Measurements from ENCODE around the gene LVRN. TPM values are rescaled to one million over a fixed set of nuclear protein-coding genes. Genes with fewer than 3 reads are reported as not detected.
"Not testable (repeated sequence)": the region's sequence is repeated elsewhere in the genome, so short reads cannot be mapped to it uniquely, and the experiment has no call there.

The LVRN gene
- polyA plus RNA-seq (ENCODE audit: insufficient read length in 10 of 10), result 1 to 10 TPM; 1.6 to 9.7 (median 4.6) TPM
- long read RNA-seq, donor 1, result 0 reads
- long read RNA-seq, donor 2, partial matches to known transcripts, result 0 of 1 reads
- long read RNA-seq, donor 2, other reads (novel, unspliced or antisense), result 0 of 1 reads
- long read RNA-seq, donor 3, result 0 reads
- long read RNA-seq, donor 4, result 0 reads
- long read RNA-seq, donor 5, result 0 reads
- long read RNA-seq, donor 6, result 0 reads
- long read RNA-seq, donor 7, result 0 reads
- long read RNA-seq, donor 8, result 0 reads
- long read RNA-seq, donor 9, result 0 reads

GRCh38 chr5:115962239-115962564, at the start of gene LVRN:
Gene LVRN (plus strand): TSS chr5:115962475. CDS start chr5:115962618, 143 bp downstream.
- no peak for DNase-seq

GRCh38 chr5:115913623-115914400, 48.5 kb upstream of the LVRN start:
- DNase-seq, result not testable (repeated sequence)

GRCh38 chr5:115920171-115920725, 42.0 kb upstream of the LVRN start:
- DNase-seq, result no peak

- DNase-seq, result not testable (repeated sequence)
Measured at GRCh38 chr5:115928578-115929407, 33.5 kb upstream of the LVRN start.

GRCh38 chr5:115930171-115930570, 32.1 kb upstream of the LVRN start:
- not testable (repeated sequence) for DNase-seq

- DNase-seq, result no peak
Measured at GRCh38 chr5:115930630-115931337, 31.5 kb upstream of the LVRN start.

GRCh38 chr5:115932991-115933390, 29.3 kb upstream of the LVRN start:
- DNase-seq, result no peak

GRCh38 chr5:115934388-115934974, 27.8 kb upstream of the LVRN start:
- DNase-seq, result no peak

- no peak for DNase-seq
Measured at GRCh38 chr5:115936031-115936430, 26.2 kb upstream of the LVRN start.

- no peak for DNase-seq
Measured at GRCh38 chr5:115939059-115939458, 23.2 kb upstream of the LVRN start.

- DNase-seq, result peak; percentile 75 to 93 (median 82)
Measured at GRCh38 chr5:115940080-115940810, 22.0 kb upstream of the LVRN start.

GRCh38 chr5:115941051-115941675, 21.1 kb upstream of the LVRN start:
- peak; percentile 66 to 88 (median 85) for DNase-seq

- DNase-seq, result no peak
Measured at GRCh38 chr5:115944501-115944900, 17.8 kb upstream of the LVRN start.

- no peak for DNase-seq
Measured at GRCh38 chr5:115946655-115947054, 15.6 kb upstream of the LVRN start.

GRCh38 chr5:115947260-115947659, 15.0 kb upstream of the LVRN start:
- DNase-seq, result no peak

- peak; percentile 47 to 90 (median 66) for DNase-seq
Measured at GRCh38 chr5:115948091-115948534, 14.2 kb upstream of the LVRN start.

- DNase-seq, result peak in 1 of 3 donors; percentile 30
Measured at GRCh38 chr5:115949096-115949495, 13.2 kb upstream of the LVRN start.

GRCh38 chr5:115952588-115952987, 9.7 kb upstream of the LVRN start:
- DNase-seq, result no peak

- DNase-seq, result no peak
Measured at GRCh38 chr5:115954144-115954543, 8.1 kb upstream of the LVRN start.

- no peak for DNase-seq
Measured at GRCh38 chr5:115956957-115957356, 5.3 kb upstream of the LVRN start.
